Adipocyte (in vitro differentiated cells): Measurements from ENCODE around the gene HHIP.
A peak's percentile ranks its signal among the peaks of the same experiment; 100 is the strongest.
"Not testable (repeated sequence)": the region's sequence is repeated elsewhere in the genome, so short reads cannot be mapped to it uniquely, and the experiment has no call there.

Experiments used
- DNase-seq: peaks from one replicate; pipeline ENCODE4 v3.0.0-alpha.2; 2015; ENCODE audit warnings: low read depth
- H3K27me3 ChIP-seq: replicated peaks from 2 replicates; pipeline ENCODE4 v1.7.0; 2013; ENCODE audit warnings: mild to moderate bottlenecking, low read length, moderate library complexity; ENCODE audit not compliant: control insufficient read depth, insufficient read depth
- H3K36me3 ChIP-seq: 2 replicates; pipeline ENCODE4 v1.7.0; 2013; ENCODE audit warnings: low read length, mild to moderate bottlenecking, moderate library complexity; ENCODE audit not compliant: control insufficient read depth, insufficient read depth, severe bottlenecking
- H3K4me1 ChIP-seq: 2 replicates; pipeline ENCODE4 v1.7.0; 2013; ENCODE audit warnings: mild to moderate bottlenecking, low read length, moderate library complexity; ENCODE audit not compliant: control insufficient read depth, insufficient read depth
- H3K4me3 ChIP-seq: 2 replicates; pipeline ENCODE4 v1.7.0; 2013; ENCODE audit warnings: mild to moderate bottlenecking, low read length, moderate library complexity
- H3K9ac ChIP-seq: 2 replicates; pipeline ENCODE4 v1.7.0; 2013; ENCODE audit warnings: mild to moderate bottlenecking, low read length, moderate library complexity
- H3K9me3 ChIP-seq: 2 replicates; pipeline ENCODE4 v1.7.0; 2013; ENCODE audit warnings: mild to moderate bottlenecking, low read length, moderate library complexity; ENCODE audit not compliant: control insufficient read depth

Gene HHIP

DNA sequence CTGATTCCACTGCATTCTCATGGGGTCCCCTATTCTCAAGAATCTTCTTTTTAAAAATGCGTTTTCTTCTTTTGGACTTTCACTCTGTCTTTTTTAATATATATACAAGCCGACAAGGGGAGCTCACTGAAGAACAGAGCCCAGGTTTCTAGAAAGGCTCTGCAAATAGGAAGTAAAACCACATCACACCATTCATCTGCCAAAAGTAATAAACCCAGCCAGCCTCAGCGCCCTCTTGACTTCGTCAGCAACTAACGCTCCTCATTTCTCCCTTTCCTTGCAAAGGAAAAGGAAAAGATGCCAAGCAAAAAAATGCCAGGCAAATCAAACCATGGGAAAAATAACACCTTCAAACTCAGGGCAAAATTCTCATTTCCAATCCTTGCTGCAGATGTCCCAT lies 136.4 kb downstream of the HHIP start:
- H3K36me3 ChIP-seq: no peaks in the 10 kb centered on the region
- H3K4me3 ChIP-seq: no peak overlapping the region
- H3K4me1 ChIP-seq: peaks cover 19% of the 10 kb centered on the region
- H3K9ac ChIP-seq: no peak overlapping the region
- H3K9me3 ChIP-seq: no peaks in the 10 kb centered on the region
- DNase-seq: no peak
- H3K27me3 ChIP-seq: no peaks in the 10 kb centered on the region

GRCh38 chr4:144785961-144786360 lies 140.0 kb downstream of the HHIP start:
- Histone ChIP-seq H3K4me3 (no peak overlapping the region), H3K9me3 (no peaks in the 10 kb centered on the region), H3K9ac (no peak overlapping the region), H3K4me1 (peaks cover 28% of the 10 kb centered on the region), H3K27me3 (no peaks in the 10 kb centered on the region), H3K36me3 (no peaks in the 10 kb centered on the region)
- no peak for DNase-seq

DNA sequence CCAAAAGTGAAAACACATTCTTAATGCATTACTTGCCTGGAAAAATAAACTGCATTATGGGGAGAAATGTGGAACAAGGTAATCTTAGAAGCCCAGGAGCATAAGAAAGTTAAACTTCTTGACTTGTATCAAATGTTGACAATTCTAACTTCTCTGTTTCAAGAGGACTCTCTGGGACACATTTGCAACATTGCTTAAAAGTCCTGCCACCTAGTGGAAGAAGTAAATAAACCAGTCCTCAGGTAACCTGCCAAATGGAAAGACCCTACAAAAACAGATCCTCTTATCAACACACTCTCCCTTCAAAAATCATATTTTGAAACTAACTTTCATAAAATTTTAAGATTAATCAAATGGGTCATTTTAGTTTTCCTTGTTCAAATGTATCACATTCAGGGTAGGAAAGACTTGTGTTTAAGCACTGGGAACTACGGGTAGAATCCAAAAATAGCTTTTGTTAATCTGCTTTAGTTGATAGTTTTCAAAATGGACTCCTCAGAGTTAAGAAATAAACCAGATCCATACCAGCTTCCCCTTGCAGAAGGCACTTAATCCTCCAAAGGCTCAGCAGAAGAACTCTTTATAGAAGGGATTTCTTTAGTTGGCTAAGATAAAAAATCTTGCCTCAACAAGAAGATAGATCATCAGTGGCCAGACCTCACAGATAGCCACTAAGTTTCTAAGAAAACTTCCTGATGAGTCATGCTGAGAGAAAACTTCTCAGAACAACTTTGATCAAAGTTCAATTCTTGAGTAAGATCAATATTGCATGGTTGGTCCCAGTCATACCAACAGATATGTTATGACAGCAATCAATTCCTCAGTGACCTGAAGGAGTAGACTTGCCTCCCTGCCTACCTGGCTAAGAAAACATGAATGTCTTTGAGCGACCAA lies 141.7 kb downstream of the HHIP start:
- Histone ChIP-seq H3K9me3 (no peaks in the 10 kb centered on the region), H3K27me3 (no peaks in the 10 kb centered on the region), H3K4me1 (peaks cover 28% of the 10 kb centered on the region), H3K36me3 (no peaks in the 10 kb centered on the region), H3K4me3 (peak overlapping the region; percentile 14), H3K9ac (peak overlapping the region; percentile 9)
- DNase-seq: peak; percentile 62

GRCh38 chr4:144788469-144788868 lies 142.5 kb downstream of the HHIP start:
- Histone ChIP-seq H3K27me3 (no peaks in the 10 kb centered on the region), H3K4me1 (peaks cover 28% of the 10 kb centered on the region), H3K36me3 (no peaks in the 10 kb centered on the region), H3K9me3 (no peaks in the 10 kb centered on the region), H3K4me3 (no peak overlapping the region), H3K9ac (peak overlapping the region; percentile 9)
- DNase-seq: peak; percentile 21

DNA sequence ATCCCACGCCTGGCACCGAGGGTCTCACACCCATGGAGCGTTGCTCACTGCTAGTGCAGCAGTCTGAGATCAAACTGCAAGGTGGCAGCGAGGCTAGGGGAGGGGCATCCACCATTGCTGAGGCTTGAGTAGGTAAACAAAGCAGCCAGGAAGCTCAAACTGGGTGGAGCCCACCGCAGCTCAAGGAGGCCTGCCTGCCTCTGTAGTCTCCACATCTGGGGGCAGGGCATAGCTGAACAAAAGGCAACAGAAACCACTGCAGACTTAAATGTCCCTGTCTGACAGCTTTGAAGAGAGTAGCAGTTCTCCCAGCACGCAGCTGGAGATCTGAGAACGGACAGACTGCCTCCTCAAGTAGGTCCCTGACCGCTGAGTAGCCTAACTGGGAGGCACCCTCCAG lies 146.0 kb downstream of the HHIP start:
- not testable (repeated sequence) for DNase-seq, H3K36me3 ChIP-seq, H3K9me3 ChIP-seq, H3K4me3 ChIP-seq, H3K27me3 ChIP-seq, H3K9ac ChIP-seq
- peaks cover 13% of the 10 kb centered on the region for H3K4me1 ChIP-seq
